Measurements from ENCODE around the gene MTRR. TPM values are rescaled to one million over a fixed set of nuclear protein-coding genes. Genes with fewer than 3 reads are reported as not detected.
A peak's percentile ranks its signal among the peaks of the same experiment; 100 is the strongest.

Gene MTRR
- total and polyA plus RNA-seq, 12 donors: 11.8 to 39.6 (median 29.4) TPM

DNA sequence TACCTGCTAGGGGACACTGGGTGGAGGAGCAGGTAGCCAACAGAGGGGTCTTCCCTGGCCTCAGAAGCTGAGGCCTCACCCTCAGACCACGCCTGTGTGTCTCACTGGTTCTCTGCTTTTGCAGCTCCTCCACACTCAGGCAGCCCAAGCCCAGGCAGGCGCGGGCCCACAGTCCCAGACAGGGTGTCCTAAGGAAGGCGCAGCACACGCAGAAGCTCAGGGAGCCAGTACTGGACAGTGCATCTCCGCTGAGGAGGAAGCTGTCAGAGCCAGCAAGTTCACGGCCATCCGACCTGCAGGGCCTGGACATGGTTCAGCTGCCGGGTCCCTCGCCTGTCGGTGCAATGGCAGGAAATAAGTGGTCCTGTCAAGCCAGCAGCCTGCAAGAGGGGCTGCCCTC is 43.3 kb upstream of the MTRR start:
- TF ChIP-seq, protein P1, sequence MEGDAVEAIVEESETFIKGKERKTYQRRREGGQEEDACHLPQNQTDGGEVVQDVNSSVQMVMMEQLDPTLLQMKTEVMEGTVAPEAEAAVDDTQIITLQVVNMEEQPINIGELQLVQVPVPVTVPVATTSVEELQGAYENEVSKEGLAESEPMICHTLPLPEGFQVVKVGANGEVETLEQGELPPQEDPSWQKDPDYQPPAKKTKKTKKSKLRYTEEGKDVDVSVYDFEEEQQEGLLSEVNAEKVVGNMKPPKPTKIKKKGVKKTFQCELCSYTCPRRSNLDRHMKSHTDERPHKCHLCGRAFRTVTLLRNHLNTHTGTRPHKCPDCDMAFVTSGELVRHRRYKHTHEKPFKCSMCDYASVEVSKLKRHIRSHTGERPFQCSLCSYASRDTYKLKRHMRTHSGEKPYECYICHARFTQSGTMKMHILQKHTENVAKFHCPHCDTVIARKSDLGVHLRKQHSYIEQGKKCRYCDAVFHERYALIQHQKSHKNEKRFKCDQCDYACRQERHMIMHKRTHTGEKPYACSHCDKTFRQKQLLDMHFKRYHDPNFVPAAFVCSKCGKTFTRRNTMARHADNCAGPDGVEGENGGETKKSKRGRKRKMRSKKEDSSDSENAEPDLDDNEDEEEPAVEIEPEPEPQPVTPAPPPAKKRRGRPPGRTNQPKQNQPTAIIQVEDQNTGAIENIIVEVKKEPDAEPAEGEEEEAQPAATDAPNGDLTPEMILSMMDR (IDR thresholded peaks at IDR 0.05): no peak
- ATAC-seq: peak in 1 of 8 donors; percentile 55
- intact Hi-C loops (cut with DNase I): no loop called here
- no peaks in the 10 kb centered on the region for H3K36me3 ChIP-seq
- DNase-seq: no peak
- 81 to 86% methylated on average over 11 of the region's 11 CpGs for WGBS, 2 donors
- H3K4me1 ChIP-seq: peaks cover 0 to 9% (median 0%) of the 10 kb centered on the region in 9 donors
- no peak overlapping the region for H3K27ac ChIP-seq
- H3K9me3 ChIP-seq: no peaks in the 10 kb centered on the region
- H3K27me3 ChIP-seq: peaks cover 0 to 40% (median 7%) of the 10 kb centered on the region in 7 donors
- H3K4me3 ChIP-seq: no peak overlapping the region

DNA sequence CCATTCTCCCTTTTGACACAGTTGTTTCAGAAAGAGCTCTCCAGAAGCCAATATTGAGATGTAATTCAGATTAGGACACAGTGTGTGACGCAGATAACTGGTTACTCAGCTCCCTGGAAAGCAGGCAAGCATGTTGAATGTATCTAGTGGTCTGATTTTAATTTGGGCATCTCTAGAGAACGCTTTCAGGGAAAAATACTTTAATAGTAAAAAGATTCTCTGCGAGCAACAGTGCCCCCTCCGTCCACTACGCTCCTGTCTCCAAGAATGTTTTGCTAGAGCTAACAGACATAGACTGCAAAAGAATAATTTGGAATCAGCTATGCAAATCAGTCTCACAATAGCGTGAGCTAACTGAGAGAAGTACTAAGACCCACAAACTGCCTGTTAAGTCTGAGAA is 41.3 kb upstream of the MTRR start:
- peaks cover 0 to 9% (median 0%) of the 10 kb centered on the region in 9 donors for H3K4me1 ChIP-seq
- intact Hi-C loops (cut with DNase I): no loop called here
- TF ChIP-seq, protein P1 (IDR thresholded peaks at IDR 0.05): peak in 2 of 9 donors; percentile 14 to 29
- no peaks in the 10 kb centered on the region for H3K9me3 ChIP-seq
- 62 to 73% methylated on average over 6 of the region's 6 CpGs for WGBS, 2 donors
- no peaks in the 10 kb centered on the region for H3K36me3 ChIP-seq
- ATAC-seq (peak in 1 of 8 donors; percentile 22), DNase-seq (no peak)
- H3K4me3 ChIP-seq: no peak overlapping the region
- peaks cover 0 to 26% (median 9%) of the 10 kb centered on the region in 7 donors for H3K27me3 ChIP-seq
- no peak overlapping the region for H3K27ac ChIP-seq

DNA sequence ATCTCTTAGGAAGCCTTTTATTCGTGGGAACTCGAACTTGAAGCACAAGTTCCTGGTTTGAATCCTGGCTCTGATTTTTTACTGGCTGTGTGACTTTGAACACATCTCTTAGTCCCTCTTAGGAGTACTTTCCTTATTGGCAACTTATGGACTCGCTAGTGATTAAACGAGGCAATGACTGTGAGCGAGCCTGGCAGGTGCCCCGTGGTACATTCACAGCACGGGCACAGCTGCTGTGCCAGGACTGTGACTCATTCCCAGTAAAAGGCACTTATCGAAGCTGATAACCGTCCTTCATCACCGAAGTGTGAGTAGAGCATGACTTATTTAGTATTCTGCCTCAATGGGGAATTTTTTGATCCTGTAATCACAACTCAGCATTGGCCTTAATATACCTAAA is 40.7 kb upstream of the MTRR start:
- H3K27ac ChIP-seq: no peak overlapping the region
- 39 to 51% methylated on average over 10 of the region's 10 CpGs for WGBS, 2 donors
- H3K4me3 ChIP-seq: no peak overlapping the region
- no peaks in the 10 kb centered on the region for H3K9me3 ChIP-seq
- intact Hi-C loops (cut with DNase I): no loop called here
- H3K36me3 ChIP-seq: no peaks in the 10 kb centered on the region
- TF ChIP-seq, protein P1 (IDR thresholded peaks at IDR 0.05): no peak
- ATAC-seq: peak; percentile 55 to 97 (median 90)
- peaks cover 0 to 9% (median 0%) of the 10 kb centered on the region in 9 donors for H3K4me1 ChIP-seq
- H3K27me3 ChIP-seq: peaks cover 0 to 23% (median 9%) of the 10 kb centered on the region in 7 donors
- peak; percentile 18 to 47 for DNase-seq

DNA sequence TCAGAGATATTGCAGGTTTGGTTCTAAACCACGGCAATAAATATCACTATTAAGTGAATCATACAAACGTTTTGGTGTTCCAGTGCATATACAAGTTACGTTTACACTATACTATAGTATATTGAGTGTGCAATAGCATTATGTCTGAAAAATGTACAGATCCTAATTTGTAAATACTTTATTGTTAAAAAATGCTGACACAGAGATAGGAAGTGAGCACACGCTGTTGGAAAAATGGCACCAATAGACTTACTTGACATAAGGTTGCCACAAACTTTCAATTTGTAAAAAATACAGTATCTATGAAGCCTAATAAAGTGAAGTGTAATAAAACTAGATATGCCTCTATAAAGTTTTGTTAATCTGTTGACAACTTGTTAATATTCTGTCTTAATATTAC is 34.0 kb upstream of the MTRR start:
- peaks cover 0 to 18% (median 13%) of the 10 kb centered on the region in 7 donors for H3K27me3 ChIP-seq
- no peaks in the 10 kb centered on the region for H3K9me3 ChIP-seq
- 84 to 87% methylated on average over 4 of the region's 4 CpGs for WGBS, 2 donors
- no peaks in the 10 kb centered on the region for H3K4me1 ChIP-seq
- TF ChIP-seq, protein P1 (IDR thresholded peaks at IDR 0.05): no peak
- no peaks in the 10 kb centered on the region for H3K36me3 ChIP-seq
- no peak overlapping the region for H3K4me3 ChIP-seq
- intact Hi-C loops (cut with DNase I): no loop called here
- DNase-seq: no peak
- ATAC-seq: no peak
- H3K27ac ChIP-seq: no peak overlapping the region
